Activated naive CD4-positive, alpha-beta T cell treated with anti-CD3 and anti-CD28 coated beads, Interleukin-2, amount 50 U/mL, for 16 hours (primary cell): ENCODE data around the gene CWF19L2.
"Not testable (repeated sequence)": the region's sequence is repeated elsewhere in the genome, so short reads cannot be mapped to it uniquely, and the experiment has no call there.

Source experiments
- DNase-seq: peaks from one replicate; pipeline ENCODE4 v3.0.0-alpha.2; 2020

CWF19L2 gene

GRCh38 chr11:107430525-107430924 is 27.1 kb downstream of the CWF19L2 start:
- DNase-seq, result no peak

GRCh38 chr11:107427569-107428180 is 29.9 kb downstream of the CWF19L2 start:
- DNase-seq, result no peak

GRCh38 chr11:107413352-107413751 is 44.3 kb downstream of the CWF19L2 start:
- DNase-seq, result no peak

GRCh38 chr11:107408762-107409211 is 48.8 kb downstream of the CWF19L2 start:
- DNase-seq, result no peak

- no peak for DNase-seq
These were observed 52.4 kb downstream of the CWF19L2 start for GRCh38 chr11:107405260-107405659.

- DNase-seq, result not testable (repeated sequence)
These were observed 56.5 kb downstream of the CWF19L2 start for GRCh38 chr11:107401131-107401530.

GRCh38 chr11:107397357-107397756 is 60.3 kb downstream of the CWF19L2 start:
- no peak for DNase-seq

GRCh38 chr11:107392611-107393010 is 65.0 kb downstream of the CWF19L2 start:
- DNase-seq, result no peak

- not testable (repeated sequence) for DNase-seq
These were observed 66.9 kb downstream of the CWF19L2 start for GRCh38 chr11:107390701-107391100.

GRCh38 chr11:107387666-107388065 is 70.0 kb downstream of the CWF19L2 start:
- DNase-seq, result no peak

GRCh38 chr11:107385361-107385981 is 72.2 kb downstream of the CWF19L2 start:
- DNase-seq, result no peak

GRCh38 chr11:107384144-107384852 is 73.3 kb downstream of the CWF19L2 start:
- DNase-seq, result no peak

GRCh38 chr11:107372439-107372838 is 85.2 kb downstream of the CWF19L2 start:
- no peak for DNase-seq

GRCh38 chr11:107370390-107370789 is 87.2 kb downstream of the CWF19L2 start:
- no peak for DNase-seq

- DNase-seq, result no peak
These were observed 97.9 kb downstream of the CWF19L2 start for GRCh38 chr11:107359701-107360100.

- no peak for DNase-seq
These were observed 99.7 kb downstream of the CWF19L2 start for GRCh38 chr11:107357877-107358276.

GRCh38 chr11:107354780-107355179 is 102.8 kb downstream of the CWF19L2 start:
- no peak for DNase-seq

- DNase-seq, result no peak
These were observed 119.7 kb downstream of the CWF19L2 start for GRCh38 chr11:107337917-107338316.

GRCh38 chr11:107331728-107332127 is 125.9 kb downstream of the CWF19L2 start:
- no peak for DNase-seq

GRCh38 chr11:107329164-107329563 is 128.5 kb downstream of the CWF19L2 start:
- DNase-seq, result no peak

GRCh38 chr11:107316426-107316825 is 141.2 kb downstream of the CWF19L2 start:
- no peak for DNase-seq

GRCh38 chr11:107307991-107308390 is 149.6 kb downstream of the CWF19L2 start:
- DNase-seq, result no peak

GRCh38 chr11:107301878-107302277 is 155.7 kb downstream of the CWF19L2 start:
- no peak for DNase-seq

GRCh38 chr11:107293677-107294344 is 163.8 kb downstream of the CWF19L2 start:
- DNase-seq, result no peak
